GM18951 (cell line): ENCODE data around the gene BBS1.
"Not testable (repeated sequence)": the region's sequence is repeated elsewhere in the genome, so short reads cannot be mapped to it uniquely, and the experiment has no call there.

Experiments
- POLR2A ChIP-seq: IDR thresholded peaks from 4 replicates; pipeline ENCODE4 v1.6.1; 2011; ENCODE audit warnings: mild to moderate bottlenecking; ENCODE audit not compliant: insufficient read length, insufficient read depth; ENCODE audit errors: extremely low read depth
- in situ Hi-C: fragments of 300-500 bp; cut with MboI; formaldehyde crosslinking; loops from one replicate; pipeline ENCODE4 v1.12.0; 2022; ENCODE audit warnings: low sequenced_read_pairs, mixed read lengths, inconsistent platforms; ENCODE audit not compliant: unreplicated experiment

Gene BBS1

DNA sequence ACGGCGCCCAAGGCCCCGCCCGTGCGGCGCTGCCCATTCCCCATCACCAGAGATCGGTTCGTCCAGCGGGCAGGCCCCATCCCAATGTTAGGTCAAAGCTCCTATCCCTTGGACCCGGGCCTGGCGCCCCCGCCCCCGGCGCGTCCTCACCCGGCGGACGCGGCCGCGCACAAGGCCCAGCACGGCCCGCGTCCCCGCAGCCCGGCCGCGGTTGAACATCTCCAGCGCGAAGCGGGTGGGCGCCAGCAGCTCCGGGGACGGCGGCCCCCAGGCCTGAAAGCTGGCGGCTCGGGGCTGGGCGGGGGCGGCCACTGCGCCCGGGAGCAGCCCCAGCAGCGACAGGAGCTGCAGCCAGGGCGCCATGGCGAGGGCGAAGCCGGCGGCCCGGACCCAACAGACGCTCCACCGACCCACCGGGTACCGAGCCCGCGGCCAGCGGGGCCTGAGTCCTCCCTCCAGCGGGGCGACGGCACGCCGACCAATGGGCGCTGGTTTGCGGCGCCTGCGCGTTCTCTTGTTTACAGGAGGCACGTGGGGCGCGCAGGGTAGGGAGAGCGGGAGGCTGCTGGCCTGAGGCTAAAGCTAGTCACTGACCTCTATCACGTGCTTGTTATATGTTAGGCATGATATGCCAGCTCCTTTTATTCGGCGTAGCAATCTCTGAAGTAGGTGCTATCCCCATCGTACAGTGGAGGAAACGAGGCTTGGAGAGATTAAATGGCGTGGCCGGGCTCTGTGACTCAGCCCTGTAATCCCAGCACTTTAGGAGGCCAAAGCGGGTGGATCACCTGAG, 57.9 kb downstream of the BBS1 start, which contains the start of gene CTSF:
Gene CTSF, minus strand, starts transcription at position 483 of the 793 bp plus-strand sequence. Its CDS starts 120 bp downstream, at position 363.
- TF ChIP-seq POLR2A: no peak
- in situ Hi-C loops: loop anchor here (25.0 kb wide), 1 partner anchor 269 kb away; the partner anchor contains the start of gene RCE1

DNA sequence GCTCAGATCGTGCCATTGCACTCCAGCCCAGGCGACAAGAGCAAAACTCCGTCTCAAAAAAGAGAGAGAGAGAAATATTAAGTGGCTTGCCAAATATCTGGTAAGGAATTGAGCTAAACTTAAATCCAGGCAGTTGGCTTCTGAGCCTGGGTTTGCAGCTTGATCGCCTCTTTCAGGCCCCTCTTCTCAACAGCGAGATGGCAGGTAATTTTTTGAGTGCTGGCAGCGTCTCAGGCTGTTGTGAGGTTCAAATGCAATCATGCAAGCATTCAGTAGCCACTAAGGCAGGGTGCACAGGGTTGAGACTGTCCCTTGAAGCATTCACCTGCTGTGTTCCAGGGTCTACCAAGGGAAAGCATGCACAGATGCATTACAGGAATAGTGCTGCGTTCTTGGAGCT, 58.6 kb downstream of the BBS1 start:
- in situ Hi-C loops: loop anchor here (25.0 kb wide), 1 partner anchor 268 kb away; the partner anchor contains the start of gene RCE1
- TF ChIP-seq POLR2A: no peak

DNA sequence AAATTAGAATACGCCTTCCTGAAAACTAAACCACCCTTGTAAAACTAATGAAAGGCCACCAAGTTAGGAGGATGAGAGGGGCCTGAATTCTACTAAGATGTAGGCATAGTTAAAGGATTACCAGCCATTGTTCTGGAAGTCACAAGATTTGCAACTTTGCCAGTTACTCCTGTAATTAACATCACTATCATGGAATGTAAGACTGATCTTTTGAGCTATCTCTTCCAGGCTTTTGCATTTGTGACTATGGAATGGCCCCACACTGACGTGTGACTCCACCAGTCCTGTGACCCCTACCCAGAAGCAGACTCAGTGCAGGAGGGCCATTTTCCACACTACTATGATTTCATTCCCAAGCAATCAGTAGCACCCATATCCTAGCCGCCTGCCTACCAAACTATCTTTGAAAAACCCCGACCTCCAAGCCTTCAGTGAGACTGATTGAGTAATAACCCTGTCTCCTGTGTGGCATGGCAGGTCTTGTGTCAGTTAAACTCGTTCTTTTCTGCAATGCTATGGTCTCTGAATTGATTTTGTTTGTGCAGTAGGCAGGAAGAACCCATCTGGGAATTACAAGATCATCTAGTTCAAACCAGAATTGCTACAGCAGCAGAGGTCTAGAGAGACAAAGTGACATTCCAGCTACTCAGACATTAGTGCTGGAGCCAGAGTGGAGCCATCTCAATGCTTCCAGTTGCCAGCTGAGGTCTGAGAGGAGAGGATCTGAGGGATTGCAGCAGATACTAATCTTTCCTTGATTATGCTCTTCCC, 59.8 kb downstream of the BBS1 start:
- no peak for TF ChIP-seq POLR2A
- in situ Hi-C loops: loop anchor here (25.0 kb wide), 1 partner anchor 267 kb away; the partner anchor contains the start of gene RCE1

DNA sequence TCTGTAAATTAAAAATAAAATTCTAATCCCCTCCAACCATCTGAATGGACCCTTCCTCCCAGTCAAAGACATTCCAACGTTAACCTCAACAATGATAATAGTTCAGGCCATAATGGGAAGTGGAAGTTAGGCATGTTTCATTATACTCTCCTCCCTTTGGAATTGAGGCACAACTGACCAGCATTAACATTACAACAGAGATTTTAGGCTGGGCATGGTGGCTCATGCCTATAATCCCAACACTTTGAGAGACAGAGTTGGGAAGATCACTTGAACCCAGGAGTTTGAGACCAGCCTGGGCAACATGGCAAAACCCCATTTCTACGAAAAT, 60.4 kb downstream of the BBS1 start:
- no peak for TF ChIP-seq POLR2A
- in situ Hi-C loops: loop anchor here (25.0 kb wide), 1 partner anchor 266 kb away; the partner anchor contains the start of gene RCE1

DNA sequence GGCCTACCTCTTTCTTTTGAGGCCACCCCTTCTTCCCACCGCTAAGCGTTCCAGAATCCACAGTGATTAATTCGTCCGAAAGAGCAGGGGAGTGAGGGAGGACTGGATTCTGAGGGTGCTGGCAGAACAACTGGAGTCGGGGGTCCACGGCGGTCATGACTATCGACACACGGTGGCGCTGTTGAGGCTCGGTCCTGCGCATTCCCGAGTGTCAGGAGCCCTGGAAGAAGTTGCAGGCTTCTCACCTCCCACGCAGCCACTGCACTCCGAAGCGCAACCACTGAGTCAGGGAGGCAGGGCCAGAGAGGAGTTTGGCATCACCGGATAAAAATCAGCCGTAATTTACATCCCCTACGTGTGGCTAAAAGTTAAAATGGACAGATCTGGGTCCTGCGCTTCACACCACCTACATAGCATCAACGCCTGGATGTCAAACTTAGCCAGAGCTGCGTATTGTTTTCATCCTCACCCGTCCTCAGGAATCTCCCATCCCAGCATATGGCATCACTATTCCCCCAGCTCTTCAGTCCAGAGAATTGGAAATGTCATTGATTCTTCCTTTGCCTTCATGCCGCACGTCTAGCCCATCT, 68.7 kb downstream of the BBS1 start:
- no peak for TF ChIP-seq POLR2A
- in situ Hi-C loops: no loop called here

DNA sequence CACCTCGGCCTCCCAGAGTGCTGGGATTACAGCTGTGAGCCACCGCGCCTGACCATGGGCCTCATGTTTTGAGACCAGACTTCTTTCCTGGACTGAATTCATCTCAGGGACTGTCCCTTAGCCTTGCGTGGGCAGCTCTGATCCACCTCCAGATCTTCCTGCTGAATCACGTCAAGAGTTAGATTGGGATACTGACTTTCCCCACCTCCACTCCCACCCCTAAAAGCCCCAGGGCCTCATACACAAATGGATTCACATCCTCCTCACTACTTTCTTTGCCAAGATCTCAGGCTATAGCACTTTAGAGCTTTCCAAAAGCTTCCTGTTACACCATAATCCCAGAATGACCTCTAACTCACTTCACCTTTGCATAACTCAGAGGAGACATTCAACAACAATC, 70.4 kb downstream of the BBS1 start:
- no peak for TF ChIP-seq POLR2A
- in situ Hi-C loops: no loop called here

DNA sequence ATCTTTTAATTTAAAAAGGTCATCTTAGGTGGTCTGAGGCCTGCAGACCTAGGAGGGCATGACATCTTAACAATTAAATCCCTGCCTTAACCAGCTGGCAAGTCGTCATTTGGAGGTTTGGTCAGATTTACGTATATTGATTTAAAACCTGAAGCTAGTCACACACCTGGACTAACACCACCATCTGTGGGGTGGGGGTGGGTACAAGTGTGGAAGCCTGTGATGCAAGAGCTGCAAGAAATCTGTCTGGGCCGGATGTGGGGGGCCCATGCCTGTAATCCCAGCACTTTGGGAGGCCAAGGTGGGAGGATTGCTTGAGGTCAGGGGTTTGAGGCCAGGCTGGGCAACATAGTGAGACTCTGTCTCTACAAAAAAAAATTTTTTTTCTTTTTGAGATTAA, 70.8 kb downstream of the BBS1 start:
- TF ChIP-seq POLR2A: no peak
- in situ Hi-C loops: no loop called here

DNA sequence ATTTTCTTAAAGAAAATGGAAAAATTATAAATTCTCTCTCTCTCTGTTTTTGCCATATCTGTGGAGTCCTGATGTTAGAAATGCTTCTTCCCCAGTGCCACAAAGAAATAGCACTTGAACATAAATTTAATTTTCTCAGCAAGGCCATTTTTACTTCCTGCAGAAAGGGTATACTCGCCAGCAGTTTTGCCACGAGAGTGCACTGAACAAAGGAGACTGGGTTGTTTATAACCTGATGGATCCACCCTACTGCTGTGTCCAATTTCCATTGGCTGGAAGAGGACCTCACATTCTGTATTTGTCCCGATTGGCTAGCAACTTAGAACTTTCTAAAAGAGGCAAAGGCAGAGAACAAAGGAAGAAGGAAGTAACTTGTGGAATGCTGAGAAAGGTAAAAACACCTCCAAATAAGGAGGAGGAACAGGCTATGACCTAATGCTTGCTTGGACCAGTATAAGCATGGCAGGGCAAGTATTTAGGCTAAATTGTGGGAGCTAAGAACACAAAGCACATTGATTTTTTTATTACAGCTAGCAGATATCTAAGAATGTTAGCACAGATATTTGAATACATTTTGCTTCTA, 72.2 kb downstream of the BBS1 start:
- in situ Hi-C loops: not testable (repeated sequence)
